GM21367 (cell line): ENCODE results near the gene MYO16.
A peak's percentile ranks its signal among the peaks of the same experiment; 100 is the strongest.
"Not testable (repeated sequence)": the region's sequence is repeated elsewhere in the genome, so short reads cannot be mapped to it uniquely, and the experiment has no call there.

ENCODE experiments used
- ATAC-seq: cut with Tn5 transposase; IDR thresholded peaks from one replicate; pipeline ENCODE4 v1.9.1; 2021; ENCODE audit not compliant: unreplicated experiment

MYO16 gene

GRCh38 chr13:108878732-108879131, 249.3 kb downstream of the MYO16 start:
- ATAC-seq, result no peak

DNA sequence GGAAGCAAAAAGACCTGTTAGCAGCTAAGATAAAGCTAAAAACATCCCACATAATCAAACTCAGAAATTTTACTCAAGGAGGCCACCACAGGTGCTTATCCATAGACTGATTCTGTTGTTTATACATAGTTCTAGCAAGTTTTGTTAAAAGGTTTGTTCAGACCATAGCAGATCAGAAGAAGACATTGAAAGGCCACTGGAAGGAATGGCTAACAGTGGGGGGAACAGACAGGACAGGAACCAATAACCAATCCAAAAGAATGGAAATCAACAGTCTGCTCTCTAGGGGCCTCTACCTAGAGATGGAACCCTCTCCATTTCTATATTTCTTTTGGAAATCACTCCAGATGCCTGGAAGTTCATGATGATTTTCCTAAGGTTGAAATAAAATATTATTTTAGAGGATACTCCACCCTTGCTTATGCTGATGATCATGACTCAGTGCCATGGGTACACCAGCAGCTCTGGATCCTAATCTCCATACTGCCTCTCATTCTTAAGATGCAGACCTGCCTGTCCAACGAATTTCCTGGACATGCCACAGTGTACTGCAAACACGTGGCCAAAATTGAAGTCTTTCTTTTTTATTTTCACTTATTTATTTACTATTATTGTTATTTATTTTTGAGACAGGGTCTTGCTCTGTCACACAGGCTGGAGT, 260.0 kb downstream of the MYO16 start:
- no peak for ATAC-seq

DNA sequence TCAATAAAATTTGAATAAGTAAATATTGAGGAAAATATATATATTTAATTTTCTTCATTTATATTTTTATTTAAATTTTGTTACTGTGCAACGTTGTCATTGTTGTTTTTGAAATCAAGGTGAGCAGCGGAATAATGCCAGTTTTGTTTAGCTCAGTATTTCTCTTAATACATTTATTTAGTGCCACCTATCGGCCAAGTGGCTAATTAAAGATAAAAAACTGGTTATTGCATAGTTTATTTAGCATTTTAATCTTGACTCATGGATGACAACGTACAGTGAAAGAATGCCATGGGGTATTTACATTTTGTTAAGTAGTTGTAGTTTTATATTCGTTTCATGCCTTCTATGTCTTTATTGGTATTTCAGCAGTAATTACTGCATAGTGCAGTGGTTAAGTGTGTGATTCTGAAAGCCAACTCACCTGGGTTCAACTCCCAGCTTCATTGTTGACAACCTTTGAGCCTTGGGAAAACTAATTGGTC, 265.9 kb downstream of the MYO16 start:
- no peak for ATAC-seq

GRCh38 chr13:108897955-108898354, 268.5 kb downstream of the MYO16 start:
- peak; percentile 52 for ATAC-seq

- ATAC-seq, result no peak
These were observed 273.2 kb downstream of the MYO16 start for GRCh38 chr13:108902405-108903155.

GRCh38 chr13:108903613-108904012, 274.2 kb downstream of the MYO16 start:
- ATAC-seq, result no peak

- no peak for ATAC-seq
These were observed 282.4 kb downstream of the MYO16 start for GRCh38 chr13:108911807-108912206.

- ATAC-seq, result not testable (repeated sequence)
These were observed 284.3 kb downstream of the MYO16 start for GRCh38 chr13:108913731-108914130.

DNA sequence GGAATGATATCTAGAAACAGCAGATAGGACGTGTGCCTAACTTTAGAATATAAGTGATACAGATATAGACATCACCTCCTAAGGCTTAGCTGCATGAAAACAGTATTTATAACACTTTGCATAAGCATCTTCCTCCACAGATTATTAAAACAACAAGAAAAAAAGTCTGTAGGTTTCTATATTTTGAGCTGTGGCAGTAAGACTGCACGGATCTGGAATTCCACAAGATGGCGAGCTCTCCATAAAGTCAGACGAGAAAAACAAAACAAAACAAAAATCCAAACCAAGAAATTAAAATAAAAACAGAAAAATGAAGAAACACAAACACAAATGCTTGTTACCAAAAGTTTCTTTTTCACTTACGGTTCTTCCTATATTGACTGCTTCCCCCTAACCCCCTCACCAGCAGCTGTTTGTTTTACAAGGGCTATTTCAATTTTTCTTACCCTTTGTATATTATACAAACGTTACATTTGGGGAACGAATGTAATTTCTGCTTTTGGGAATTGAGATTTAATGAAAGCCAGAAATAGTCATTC, 285.8 kb downstream of the MYO16 start:
- peak; percentile 24 for ATAC-seq

DNA sequence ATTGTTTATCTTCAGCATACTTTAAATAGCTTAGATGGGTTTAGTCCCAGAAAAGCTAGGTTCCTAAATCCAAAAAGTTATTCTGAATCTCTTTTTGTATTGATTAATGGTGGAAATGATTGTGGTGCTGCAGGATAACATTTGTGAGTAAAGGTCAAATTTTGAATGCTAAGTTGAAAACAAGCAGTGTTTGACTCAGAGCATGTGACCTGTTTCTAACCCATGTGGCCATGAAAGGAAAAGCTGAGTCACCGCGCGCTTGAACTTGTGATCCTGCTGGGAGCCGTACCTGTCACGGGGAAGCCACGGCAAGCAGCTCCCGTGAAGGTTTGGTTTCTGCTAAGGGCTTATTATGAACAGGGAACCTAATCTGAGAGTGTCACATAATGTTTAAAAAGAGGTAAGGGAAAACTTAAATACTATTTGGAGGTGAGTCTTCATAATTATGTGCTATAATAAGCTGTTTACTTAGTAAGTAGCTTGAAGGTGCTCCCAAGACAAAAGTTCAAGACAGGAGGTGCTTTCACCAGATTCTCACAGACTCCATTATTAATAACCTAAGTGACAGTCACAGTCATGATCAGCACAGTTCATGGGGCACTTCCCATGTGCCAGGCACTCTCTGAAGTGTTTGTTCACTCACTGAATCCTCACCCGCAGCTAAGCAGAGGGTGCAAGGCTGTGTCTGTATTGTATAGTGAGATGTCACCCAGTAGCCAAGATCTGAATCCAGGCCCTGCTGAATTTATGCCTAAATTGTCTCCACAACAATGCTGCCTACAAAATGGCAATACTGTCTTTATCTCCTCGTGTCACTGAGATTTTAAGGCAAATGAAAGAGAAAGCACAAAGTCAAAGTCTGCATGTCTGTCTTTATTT, 286.5 kb downstream of the MYO16 start:
- ATAC-seq, result peak; percentile 94

DNA sequence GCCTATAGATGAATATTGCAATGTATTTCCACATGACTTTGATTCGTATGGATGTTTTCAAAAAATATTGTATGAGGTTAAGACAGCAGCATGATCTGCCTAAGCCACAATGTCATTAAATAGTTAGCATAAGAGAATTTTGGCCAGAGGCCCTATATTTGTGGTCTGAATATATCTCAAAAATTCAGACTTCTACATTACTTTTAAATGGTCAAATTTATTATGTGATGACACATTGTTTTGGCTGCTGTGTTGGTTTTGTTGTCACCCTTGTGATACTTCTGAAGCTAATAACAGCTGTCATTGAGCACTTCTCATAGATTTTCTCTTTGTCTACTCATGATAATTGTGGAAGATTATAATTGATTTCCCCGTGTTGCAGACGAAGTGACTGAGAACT, 288.2 kb downstream of the MYO16 start:
- ATAC-seq, result no peak

- ATAC-seq, result no peak
These were observed 289.9 kb downstream of the MYO16 start for GRCh38 chr13:108919036-108919907.

DNA sequence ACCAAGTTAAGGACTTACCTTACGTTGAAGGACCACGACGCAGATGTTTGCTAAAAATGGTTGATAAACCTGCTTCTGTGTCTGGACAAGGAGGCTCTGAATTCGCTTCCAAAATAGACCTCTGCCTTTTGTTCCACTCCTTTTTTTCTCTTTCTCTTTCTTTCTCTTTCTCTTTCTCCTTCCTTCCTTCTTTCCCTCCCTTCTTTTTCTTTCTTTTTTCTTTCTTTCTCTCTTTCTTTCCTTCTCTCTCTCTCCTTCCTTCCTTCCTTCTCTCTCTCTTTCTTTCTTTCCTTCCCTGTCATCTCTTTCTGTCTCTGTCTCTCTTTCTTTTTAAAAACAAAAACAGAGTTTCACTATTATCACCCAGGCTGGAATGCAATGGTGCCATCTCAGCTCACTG, 290.7 kb downstream of the MYO16 start:
- no peak for ATAC-seq

DNA sequence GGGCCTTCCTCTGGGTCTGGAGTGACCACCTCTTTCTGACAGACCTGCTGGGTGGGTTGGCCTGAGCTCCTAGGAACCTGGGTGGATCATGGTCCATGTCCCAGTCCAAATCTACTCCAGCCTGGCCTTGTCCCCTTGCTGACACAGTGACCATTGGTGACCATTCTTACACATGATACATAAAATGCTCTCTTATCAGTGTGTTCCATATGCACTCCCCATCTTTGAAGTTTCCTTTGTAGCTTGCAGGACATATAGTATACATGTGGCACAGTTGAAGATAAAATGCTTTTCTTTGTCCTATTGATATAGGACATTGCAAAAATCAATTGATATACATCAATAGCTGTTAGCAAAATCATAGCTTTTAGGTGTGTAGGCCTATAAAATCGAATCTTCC, 291.8 kb downstream of the MYO16 start:
- ATAC-seq, result no peak

DNA sequence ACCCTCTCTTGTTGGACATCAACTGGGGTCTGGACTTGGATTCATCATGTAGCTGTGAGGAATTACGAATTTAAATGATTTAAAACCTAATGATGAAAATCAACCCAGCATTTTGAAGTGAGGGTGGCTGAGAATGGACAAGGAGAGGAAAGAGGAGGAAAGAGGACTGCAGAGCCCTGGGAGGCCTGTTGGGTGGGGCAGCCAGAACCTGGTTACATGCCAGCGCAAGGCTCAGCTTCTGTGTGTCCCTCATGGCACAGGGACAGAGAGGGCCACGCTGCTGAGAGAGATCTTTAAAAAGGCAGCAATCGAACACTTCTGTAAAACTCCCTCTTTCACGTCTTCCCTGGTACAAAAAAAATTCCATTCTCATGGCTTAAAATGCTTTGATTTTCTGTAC, 292.7 kb downstream of the MYO16 start:
- ATAC-seq, result no peak

- ATAC-seq, result no peak
These were observed 294.1 kb downstream of the MYO16 start for GRCh38 chr13:108923386-108924047.

- no peak for ATAC-seq
These were observed 294.7 kb downstream of the MYO16 start for GRCh38 chr13:108924134-108924533.

GRCh38 chr13:108924541-108924940, 295.1 kb downstream of the MYO16 start:
- no peak for ATAC-seq

GRCh38 chr13:108925070-108925469, 295.7 kb downstream of the MYO16 start:
- ATAC-seq, result no peak

DNA sequence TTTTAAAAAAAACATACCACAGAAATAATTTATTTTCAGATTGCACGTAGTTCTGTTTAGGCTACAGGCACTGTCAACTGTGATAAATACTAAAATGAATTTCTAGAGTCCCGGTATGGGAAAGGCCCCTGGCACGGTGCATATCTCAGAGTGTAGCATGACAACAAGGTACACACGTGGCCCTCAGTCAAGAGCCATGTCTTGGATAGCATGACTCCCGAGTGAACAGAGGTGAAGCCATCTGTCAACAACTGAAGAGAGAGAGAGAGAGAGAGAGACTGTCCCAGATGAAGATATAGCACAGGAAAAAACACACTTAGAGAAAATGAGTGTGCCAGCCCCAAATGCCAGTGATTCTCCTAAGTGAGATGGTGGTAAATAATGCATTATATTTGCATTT, 297.5 kb downstream of the MYO16 start:
- no peak for ATAC-seq
